ENCODE measurements around the gene TEX14. TPM values are rescaled to one million over a fixed set of nuclear protein-coding genes. Genes with fewer than 3 reads are reported as not detected.
A peak's percentile ranks its signal among the peaks of the same experiment; 100 is the strongest.

TEX14 gene
- total RNA-seq, 2 donors from 2014 or later = 0.42 to 0.60 TPM

DNA sequence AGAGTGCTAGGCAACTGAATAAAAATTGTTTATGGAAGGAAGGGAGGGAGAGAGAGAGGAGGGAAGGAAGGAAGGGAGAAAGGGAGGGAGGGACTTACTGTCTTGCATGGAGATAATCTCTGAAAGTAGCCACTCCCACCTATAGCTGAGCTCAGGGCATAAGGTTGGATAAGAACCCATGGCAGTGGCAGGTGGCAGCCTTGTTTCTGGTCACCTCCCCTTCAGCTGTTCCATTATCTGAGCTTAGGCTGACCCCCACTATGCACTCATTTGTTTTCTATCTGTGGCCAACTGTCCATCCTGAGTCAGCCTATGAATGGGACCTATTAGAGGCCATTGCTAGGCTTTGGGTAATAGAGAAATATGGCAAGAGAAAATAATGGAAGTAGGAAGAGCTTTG is 152.1 kb downstream of the TEX14 start:
- ATAC-seq (no peak), DNase-seq (no peak)
- Mint-ChIP-seq H3K4me1 (no peaks in the 10 kb centered on the region), H3K36me3 (ENCODE audit: low read depth) (no peaks in the 10 kb centered on the region), H3K4me3 (no peak overlapping the region), H3K27ac (no peak overlapping the region), H3K27me3 (peaks cover 42% of the 10 kb centered on the region)
- no peaks in the 10 kb centered on the region for H3K9me3 ChIP-seq (ENCODE audit: control insufficient read depth, low read length, poor library complexity, severe bottlenecking)

DNA sequence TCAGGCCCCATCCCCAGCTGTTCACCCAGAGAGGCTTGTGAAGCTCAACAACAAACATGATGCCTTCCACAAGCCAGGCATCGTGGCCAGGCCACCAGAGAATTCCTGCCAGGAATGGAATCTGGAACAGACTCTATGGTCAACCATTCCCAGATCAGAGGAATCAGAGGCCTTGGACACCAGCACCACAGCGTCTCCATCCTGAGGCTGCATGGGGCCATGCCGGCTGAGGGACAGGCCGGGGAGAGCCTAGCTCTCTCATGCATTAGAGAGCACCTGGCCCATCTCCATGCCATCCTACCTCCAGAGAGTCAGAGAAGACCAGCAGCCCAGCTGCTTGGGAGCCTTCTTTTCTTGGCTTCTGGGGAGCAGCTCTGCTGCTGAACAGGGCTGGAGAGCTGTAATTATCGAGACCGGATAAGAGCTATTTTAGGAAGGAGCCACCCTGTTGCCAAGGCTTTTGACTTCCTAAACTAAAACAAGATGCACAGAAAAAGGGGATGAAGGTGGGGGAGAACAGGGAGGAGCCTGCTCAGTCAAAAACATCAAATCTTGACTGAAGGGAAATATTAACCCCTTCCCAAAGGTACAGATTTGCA is 152.9 kb downstream of the TEX14 start:
- no peaks in the 10 kb centered on the region for H3K36me3 Mint-ChIP-seq (ENCODE audit: low read depth)
- peaks cover 2% of the 10 kb centered on the region for H3K4me1 Mint-ChIP-seq
- H3K4me3 Mint-ChIP-seq = no peak overlapping the region
- no peak overlapping the region for H3K27ac Mint-ChIP-seq
- ATAC-seq (no peak), DNase-seq (no peak)
- H3K27me3 Mint-ChIP-seq = peaks cover 44% of the 10 kb centered on the region
- H3K9me3 ChIP-seq (ENCODE audit: control insufficient read depth, low read length, poor library complexity, severe bottlenecking) = no peaks in the 10 kb centered on the region

DNA sequence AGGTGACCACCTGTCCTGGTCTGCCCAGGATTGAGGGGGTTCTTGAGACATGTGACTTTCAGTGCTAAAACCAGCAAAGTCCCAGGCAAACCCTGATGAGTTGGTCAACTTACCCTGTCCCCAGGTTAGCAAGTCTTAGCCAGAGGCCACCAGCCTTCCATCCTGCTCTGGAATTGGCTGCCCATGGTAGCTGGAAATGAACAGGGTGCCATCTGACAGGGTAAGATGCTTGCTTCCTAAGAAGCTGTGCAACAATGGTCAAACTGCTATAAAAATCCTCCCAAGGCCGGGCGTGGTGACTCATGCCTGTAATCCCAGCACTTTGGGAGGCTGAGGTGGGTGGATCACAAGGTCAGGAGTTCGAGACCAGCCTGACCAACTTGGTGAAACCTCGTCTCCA is 154.6 kb downstream of the TEX14 start:
- Mint-ChIP-seq H3K36me3 (ENCODE audit: low read depth) (peaks cover 3% of the 10 kb centered on the region), H3K27ac (no peak overlapping the region), H3K4me3 (no peak overlapping the region), H3K27me3 (peaks cover 46% of the 10 kb centered on the region), H3K4me1 (peaks cover 7% of the 10 kb centered on the region)
- ATAC-seq = no peak
- no peaks in the 10 kb centered on the region for H3K9me3 ChIP-seq (ENCODE audit: control insufficient read depth, low read length, poor library complexity, severe bottlenecking)
- no peak for DNase-seq

DNA sequence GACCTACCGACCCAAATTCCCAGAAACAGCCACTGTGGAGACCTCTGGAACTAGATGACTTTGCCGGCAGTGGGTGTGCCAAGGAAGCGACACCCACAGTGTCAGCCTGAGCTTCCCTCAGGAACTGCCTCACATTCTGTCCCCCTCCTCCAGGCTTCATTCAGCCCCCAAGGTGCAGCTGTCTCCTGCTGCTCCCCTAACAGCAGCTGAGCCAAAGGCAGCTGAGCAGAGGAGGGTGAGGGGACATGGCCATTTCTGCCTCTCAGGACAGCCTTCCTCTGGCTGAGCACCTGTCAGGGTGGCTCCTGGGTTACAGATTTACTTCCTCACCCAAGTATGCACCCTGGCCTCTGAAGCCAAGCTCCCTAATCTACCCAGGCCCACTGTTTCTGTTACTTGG is 155.3 kb downstream of the TEX14 start:
- H3K27me3 Mint-ChIP-seq = peaks cover 46% of the 10 kb centered on the region
- no peak overlapping the region for H3K27ac Mint-ChIP-seq
- ATAC-seq (no peak), DNase-seq (no peak)
- no peaks in the 10 kb centered on the region for H3K9me3 ChIP-seq (ENCODE audit: control insufficient read depth, low read length, poor library complexity, severe bottlenecking)
- peaks cover 3% of the 10 kb centered on the region for H3K36me3 Mint-ChIP-seq (ENCODE audit: low read depth)
- H3K4me3 Mint-ChIP-seq = no peak overlapping the region
- peaks cover 7% of the 10 kb centered on the region for H3K4me1 Mint-ChIP-seq

DNA sequence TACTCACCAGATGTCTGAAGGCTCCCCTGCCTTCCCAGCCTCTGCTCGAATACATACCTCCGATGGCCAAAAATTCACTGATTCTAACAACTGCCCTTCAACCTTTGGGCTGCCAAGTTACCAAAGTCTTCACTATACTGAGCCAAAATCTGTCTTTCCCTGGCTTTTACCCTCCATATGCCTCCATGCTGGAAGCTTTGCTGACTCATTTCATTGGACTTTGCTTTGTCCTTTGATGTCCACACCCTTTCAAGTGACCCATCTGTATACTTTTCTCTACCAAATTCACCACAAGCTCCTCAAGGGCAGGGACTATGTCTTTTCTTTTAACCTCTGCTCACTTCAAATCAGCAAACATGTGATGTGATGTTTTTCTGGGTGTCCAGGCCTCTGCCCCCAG is 156.4 kb downstream of the TEX14 start:
- no peak for DNase-seq
- Mint-ChIP-seq H3K27me3 (peaks cover 46% of the 10 kb centered on the region), H3K4me1 (peaks cover 7% of the 10 kb centered on the region), H3K27ac (peak overlapping the region; percentile 43), H3K36me3 (ENCODE audit: low read depth) (peaks cover 3% of the 10 kb centered on the region), H3K4me3 (no peak overlapping the region)
- no peak for ATAC-seq
- no peaks in the 10 kb centered on the region for H3K9me3 ChIP-seq (ENCODE audit: control insufficient read depth, low read length, poor library complexity, severe bottlenecking)

DNA sequence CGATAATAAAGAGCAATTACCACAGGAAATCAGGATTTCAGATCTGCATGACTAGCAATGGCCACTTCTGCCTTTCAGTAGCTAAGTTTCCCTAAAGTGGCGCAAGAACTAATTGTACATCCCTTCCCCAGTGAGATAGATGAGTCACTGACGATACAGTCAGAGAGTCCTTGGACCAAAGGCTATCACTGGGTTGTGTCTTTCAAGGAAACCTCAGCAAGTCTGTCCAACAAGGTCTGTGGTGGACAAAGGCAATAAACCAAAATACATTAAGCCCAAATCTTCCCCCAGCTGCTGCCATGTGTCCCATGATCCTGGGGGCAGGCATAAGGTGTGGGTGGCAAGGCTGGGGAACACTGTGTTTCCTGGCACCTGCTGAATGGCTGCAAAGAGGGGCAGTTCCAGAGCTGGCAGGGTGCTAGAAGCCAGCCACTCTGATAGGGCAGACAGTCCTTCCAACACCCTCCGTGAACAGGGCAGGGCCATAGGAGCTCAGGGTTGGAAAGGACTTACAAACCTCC is 156.9 kb downstream of the TEX14 start:
- ATAC-seq (no peak), DNase-seq (no peak)
- peaks cover 7% of the 10 kb centered on the region for H3K4me1 Mint-ChIP-seq
- H3K9me3 ChIP-seq (ENCODE audit: control insufficient read depth, low read length, poor library complexity, severe bottlenecking) = no peaks in the 10 kb centered on the region
- H3K27ac Mint-ChIP-seq = no peak overlapping the region
- no peak overlapping the region for H3K4me3 Mint-ChIP-seq
- peaks cover 46% of the 10 kb centered on the region for H3K27me3 Mint-ChIP-seq
- peaks cover 3% of the 10 kb centered on the region for H3K36me3 Mint-ChIP-seq (ENCODE audit: low read depth)

DNA sequence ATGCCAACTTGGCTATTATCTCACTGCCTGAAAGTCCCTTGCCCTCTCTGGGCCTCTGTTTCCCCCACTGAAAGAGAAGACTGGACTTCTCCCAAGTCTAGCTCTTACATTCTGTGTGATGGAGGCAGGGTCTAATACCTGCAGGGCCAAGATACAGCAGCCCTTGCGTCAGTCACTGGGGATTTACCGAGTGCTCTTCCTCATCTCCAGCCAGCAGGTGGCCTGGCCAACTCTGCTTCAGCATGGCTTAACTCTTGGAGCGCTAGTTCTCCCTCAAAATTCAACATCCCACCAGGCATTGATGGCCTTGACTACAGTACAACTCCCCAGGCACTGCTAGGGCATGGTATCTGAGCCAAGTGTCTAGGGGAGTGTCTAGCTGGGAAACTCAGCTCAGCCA is 157.5 kb downstream of the TEX14 start:
- Mint-ChIP-seq H3K4me3 (no peak overlapping the region), H3K27me3 (peaks cover 53% of the 10 kb centered on the region), H3K27ac (no peak overlapping the region), H3K36me3 (ENCODE audit: low read depth) (peaks cover 3% of the 10 kb centered on the region), H3K4me1 (peaks cover 7% of the 10 kb centered on the region)
- DNase-seq (no peak), ATAC-seq (no peak)
- no peaks in the 10 kb centered on the region for H3K9me3 ChIP-seq (ENCODE audit: control insufficient read depth, low read length, poor library complexity, severe bottlenecking)

DNA sequence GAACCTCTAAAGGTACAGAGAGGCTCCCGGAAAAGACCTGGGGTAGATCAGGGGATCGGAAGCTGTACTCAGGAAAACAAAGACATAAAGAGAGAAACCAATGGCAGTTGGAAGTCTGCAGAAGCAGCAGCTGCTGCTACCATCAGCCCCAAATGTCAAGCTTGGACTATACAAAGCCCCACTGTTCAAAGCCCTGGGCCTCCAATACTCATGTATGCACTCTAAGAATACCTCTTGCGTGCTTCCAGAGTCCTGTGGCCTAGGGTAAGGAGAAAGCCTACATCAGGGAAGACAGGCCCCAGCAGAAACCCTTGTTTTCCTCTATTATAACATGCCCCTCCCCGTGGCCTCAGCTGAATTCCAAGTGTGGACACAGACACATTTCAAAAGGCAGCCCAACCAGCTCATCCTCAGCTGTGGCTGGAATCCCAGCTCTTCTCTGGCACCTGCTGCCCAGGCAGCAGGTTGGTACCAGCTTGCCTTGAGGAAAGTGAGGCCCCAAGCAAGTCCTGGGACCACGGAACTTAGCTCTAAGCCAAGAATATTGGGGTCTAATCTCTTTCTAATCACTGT is 158.1 kb downstream of the TEX14 start:
- Mint-ChIP-seq H3K27ac (no peak overlapping the region), H3K4me1 (peaks cover 7% of the 10 kb centered on the region), H3K27me3 (peaks cover 49% of the 10 kb centered on the region), H3K4me3 (no peak overlapping the region), H3K36me3 (ENCODE audit: low read depth) (peaks cover 3% of the 10 kb centered on the region)
- DNase-seq (no peak), ATAC-seq (no peak)
- H3K9me3 ChIP-seq (ENCODE audit: control insufficient read depth, low read length, poor library complexity, severe bottlenecking) = no peaks in the 10 kb centered on the region

DNA sequence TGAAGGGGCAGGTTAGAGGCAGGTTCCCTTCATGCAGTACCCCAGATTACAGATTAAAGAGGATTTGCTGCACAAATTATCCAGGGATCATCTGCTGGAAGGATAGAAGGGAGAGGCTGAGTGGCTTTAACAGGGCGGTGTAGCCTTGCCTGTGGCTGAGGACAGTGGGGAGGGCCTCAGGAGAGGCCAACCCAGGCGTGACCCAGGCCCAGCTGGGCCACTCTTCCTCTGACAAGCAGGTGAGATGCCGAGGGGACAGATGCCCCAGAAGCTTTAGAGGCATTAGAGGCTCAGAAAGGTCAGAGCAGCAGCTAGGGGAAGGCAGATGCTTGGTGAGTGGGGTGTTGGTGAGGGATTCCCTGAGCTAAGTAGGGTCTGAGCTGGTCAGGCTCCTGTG is 159.3 kb downstream of the TEX14 start:
- peaks cover 48% of the 10 kb centered on the region for H3K27me3 Mint-ChIP-seq
- ATAC-seq (no peak), DNase-seq (no peak)
- peaks cover 3% of the 10 kb centered on the region for H3K36me3 Mint-ChIP-seq (ENCODE audit: low read depth)
- no peak overlapping the region for H3K27ac Mint-ChIP-seq
- peaks cover 7% of the 10 kb centered on the region for H3K4me1 Mint-ChIP-seq
- H3K9me3 ChIP-seq (ENCODE audit: control insufficient read depth, low read length, poor library complexity, severe bottlenecking) = no peaks in the 10 kb centered on the region
- H3K4me3 Mint-ChIP-seq = peak overlapping the region; percentile 28

DNA sequence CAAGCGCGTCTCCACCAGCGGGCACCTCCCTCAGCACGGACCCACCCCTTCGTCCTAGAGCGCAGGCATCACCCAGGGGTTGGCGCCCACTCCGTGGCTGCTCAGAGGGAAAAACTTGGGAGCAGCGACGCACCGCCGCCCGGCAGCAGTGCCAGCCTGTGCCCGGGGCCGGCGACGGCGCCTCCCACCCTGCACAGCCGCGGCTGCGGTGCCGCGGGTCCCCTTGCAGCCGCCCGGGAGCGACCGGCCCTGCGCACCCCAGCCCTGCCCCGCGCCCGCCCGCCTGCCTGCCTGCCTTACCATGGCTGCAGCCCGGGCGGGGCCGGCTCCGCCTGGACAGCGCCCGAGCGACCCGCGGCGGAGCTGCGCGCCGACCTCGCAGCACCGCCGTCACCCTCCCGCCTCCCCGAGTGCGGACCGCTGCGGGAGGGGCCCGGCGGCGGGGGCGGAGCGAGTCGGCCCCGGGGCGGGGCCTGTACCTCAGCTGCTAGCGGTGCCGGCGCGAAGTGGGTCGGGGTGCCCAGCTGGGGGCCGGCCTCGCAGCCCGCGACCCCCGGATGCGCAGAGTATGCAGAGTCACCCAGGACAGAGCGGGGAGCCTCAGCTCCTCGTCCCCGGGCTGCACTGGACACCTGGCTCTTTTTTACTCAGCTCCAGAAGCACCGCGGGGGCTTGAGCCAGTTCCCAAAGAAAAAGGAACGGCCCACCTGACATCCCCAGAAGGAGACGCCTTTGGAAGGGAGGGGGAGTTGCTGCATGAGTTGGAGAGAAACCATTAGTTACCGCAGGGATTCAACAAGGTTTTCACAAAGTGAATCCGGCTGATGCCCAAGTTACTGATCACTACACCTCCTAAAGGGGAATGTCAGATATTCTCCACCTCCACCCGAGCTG is 159.9 kb downstream of the TEX14 start:
- peaks cover 48% of the 10 kb centered on the region for H3K27me3 Mint-ChIP-seq
- H3K4me3 Mint-ChIP-seq = peak overlapping the region; percentile 73
- H3K4me1 Mint-ChIP-seq = peaks cover 11% of the 10 kb centered on the region
- no peaks in the 10 kb centered on the region for H3K9me3 ChIP-seq (ENCODE audit: control insufficient read depth, low read length, poor library complexity, severe bottlenecking)
- ATAC-seq = peak; percentile 97
- DNase-seq = peak; percentile 60 to 65 (median 63)
- no peak overlapping the region for H3K27ac Mint-ChIP-seq
- H3K36me3 Mint-ChIP-seq (ENCODE audit: low read depth) = peaks cover 3% of the 10 kb centered on the region

DNA sequence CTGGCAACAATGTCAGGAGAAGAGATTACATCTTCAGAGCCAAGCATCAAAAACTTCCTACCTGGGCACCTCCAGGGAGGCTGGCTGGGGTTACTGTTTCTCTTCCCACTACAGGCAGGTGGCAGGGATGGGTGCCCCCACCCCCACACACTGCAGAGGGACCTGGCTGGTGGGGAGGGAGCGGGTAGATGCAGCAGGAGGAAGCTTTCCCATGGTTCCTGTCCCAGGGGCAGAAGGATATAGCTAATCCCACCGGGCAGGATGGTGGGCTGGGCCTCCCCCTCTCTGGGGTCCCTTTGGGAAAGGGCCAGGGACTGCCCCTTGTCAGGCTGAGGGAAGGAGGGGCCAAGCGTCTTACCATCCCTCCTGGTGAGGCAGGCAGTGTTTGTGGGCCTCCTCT is 160.7 kb downstream of the TEX14 start:
- H3K9me3 ChIP-seq (ENCODE audit: control insufficient read depth, low read length, poor library complexity, severe bottlenecking) = no peaks in the 10 kb centered on the region
- peaks cover 3% of the 10 kb centered on the region for H3K36me3 Mint-ChIP-seq (ENCODE audit: low read depth)
- ATAC-seq = no peak
- H3K4me1 Mint-ChIP-seq = peaks cover 14% of the 10 kb centered on the region
- H3K4me3 Mint-ChIP-seq = peak overlapping the region; percentile 73
- H3K27ac Mint-ChIP-seq = no peak overlapping the region
- no peak for DNase-seq
- peaks cover 41% of the 10 kb centered on the region for H3K27me3 Mint-ChIP-seq

DNA sequence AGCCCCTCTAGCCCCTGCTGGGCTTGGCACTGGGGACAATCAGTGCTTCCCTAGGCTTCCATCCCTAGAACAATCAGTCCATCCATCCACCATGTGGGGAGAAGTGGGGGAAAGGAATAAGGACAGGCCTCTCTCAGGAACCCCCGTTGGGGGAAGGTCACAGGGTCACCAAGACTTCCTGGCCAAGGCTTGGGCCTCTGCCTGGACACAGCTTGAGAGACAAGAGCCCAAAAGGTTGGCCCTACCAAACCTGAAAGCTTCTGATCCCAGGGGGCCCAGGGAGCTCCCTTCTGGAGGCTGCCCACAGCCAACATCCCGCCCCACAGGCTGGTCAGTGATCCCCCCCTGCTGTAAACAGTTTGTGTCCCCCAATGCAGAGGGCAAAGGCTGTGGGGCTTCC is 161.2 kb downstream of the TEX14 start:
- peak overlapping the region; percentile 73 for H3K4me3 Mint-ChIP-seq
- ATAC-seq = no peak
- peaks cover 36% of the 10 kb centered on the region for H3K27me3 Mint-ChIP-seq
- H3K4me1 Mint-ChIP-seq = peaks cover 14% of the 10 kb centered on the region
- H3K27ac Mint-ChIP-seq = no peak overlapping the region
- peaks cover 3% of the 10 kb centered on the region for H3K36me3 Mint-ChIP-seq (ENCODE audit: low read depth)
- no peaks in the 10 kb centered on the region for H3K9me3 ChIP-seq (ENCODE audit: control insufficient read depth, low read length, poor library complexity, severe bottlenecking)
- DNase-seq = no peak

DNA sequence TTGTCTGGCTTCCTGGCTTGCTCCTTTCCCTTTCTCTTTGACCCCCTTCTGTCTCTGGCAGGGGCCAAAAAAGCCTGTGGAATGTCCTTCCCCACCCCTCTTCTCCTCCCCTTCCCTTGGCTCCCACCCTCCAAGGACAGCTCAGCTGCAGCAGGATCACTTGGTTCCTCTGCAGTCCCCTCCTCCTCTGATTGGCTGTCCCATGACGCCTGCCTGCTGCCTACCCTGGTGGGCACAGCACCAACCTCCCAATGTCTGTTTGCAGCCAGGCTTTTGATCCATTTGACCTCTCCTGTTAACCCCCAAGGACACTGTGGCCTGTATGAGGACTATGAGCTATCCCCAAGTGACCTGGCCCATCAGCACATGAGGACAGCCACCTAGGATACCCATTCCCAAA is 162.6 kb downstream of the TEX14 start:
- Mint-ChIP-seq H3K4me1 (peaks cover 12% of the 10 kb centered on the region), H3K27ac (no peak overlapping the region), H3K36me3 (ENCODE audit: low read depth) (peaks cover 3% of the 10 kb centered on the region), H3K4me3 (no peak overlapping the region), H3K27me3 (peaks cover 23% of the 10 kb centered on the region)
- DNase-seq (no peak), ATAC-seq (no peak)
- H3K9me3 ChIP-seq (ENCODE audit: control insufficient read depth, low read length, poor library complexity, severe bottlenecking) = no peaks in the 10 kb centered on the region
